Measurements from ENCODE around the gene STK16. TPM values are rescaled to one million over a fixed set of nuclear protein-coding genes. Genes with fewer than 3 reads are reported as not detected.

STK16 gene
- total RNA-seq, 1 donor from 2014 or later: 19.9 TPM

DNA sequence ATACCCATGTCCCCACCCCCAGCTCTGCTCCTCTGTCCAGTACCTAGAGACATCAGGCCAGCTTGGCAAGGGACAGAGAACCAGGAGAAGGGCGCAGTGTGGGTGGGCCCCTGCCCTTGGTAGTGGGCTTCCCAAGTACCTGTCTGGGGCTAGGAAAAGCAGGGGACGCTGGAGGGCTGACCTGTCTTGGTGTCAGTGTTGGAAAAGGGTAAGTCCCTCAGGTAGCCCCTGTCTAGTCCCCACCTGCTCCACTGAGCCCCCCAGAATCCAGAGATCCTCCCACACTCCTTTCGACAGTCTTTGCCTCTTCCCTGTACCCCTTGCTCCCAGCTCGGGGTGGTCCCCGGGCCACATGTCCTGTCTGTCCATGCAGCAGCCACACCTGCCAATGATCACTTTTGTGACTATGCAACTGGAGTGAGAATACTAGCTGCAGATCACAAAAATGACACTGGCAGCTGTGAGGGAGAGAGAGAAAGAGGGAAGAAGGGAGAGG lies 48.5 kb downstream of the STK16 start:
- Mint-ChIP-seq H3K4me1 (peaks cover 19% of the 10 kb centered on the region), H3K27me3 (ENCODE audit: insufficient read depth, low read depth) (peaks cover 11% of the 10 kb centered on the region), H3K36me3 (no peaks in the 10 kb centered on the region), H3K9me3 (no peaks in the 10 kb centered on the region), H3K27ac (peak overlapping the region; percentile 16), H3K4me3 (peak overlapping the region; percentile 77)
- no peak for DNase-seq (ENCODE audit: low spot score)
- H3K9ac ChIP-seq: no peak overlapping the region
- H3K4me2 ChIP-seq: peak overlapping the region; percentile 79
- peak overlapping the region; percentile 77 for H3K4me3 ChIP-seq
- no peaks in the 10 kb centered on the region for H3F3A ChIP-seq (ENCODE audit: low read depth)
- no peaks in the 10 kb centered on the region for H4K20me1 ChIP-seq (ENCODE audit: low read depth)
- no peaks in the 10 kb centered on the region for H3K9me3 ChIP-seq (ENCODE audit: low read depth)
- TF ChIP-seq, protein P1, sequence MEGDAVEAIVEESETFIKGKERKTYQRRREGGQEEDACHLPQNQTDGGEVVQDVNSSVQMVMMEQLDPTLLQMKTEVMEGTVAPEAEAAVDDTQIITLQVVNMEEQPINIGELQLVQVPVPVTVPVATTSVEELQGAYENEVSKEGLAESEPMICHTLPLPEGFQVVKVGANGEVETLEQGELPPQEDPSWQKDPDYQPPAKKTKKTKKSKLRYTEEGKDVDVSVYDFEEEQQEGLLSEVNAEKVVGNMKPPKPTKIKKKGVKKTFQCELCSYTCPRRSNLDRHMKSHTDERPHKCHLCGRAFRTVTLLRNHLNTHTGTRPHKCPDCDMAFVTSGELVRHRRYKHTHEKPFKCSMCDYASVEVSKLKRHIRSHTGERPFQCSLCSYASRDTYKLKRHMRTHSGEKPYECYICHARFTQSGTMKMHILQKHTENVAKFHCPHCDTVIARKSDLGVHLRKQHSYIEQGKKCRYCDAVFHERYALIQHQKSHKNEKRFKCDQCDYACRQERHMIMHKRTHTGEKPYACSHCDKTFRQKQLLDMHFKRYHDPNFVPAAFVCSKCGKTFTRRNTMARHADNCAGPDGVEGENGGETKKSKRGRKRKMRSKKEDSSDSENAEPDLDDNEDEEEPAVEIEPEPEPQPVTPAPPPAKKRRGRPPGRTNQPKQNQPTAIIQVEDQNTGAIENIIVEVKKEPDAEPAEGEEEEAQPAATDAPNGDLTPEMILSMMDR (IDR thresholded peaks at IDR 0.05): no peak
- no peak for TF ChIP-seq EZH2 (IDR thresholded peaks at IDR 0.05)
- H3K36me3 ChIP-seq: no peaks in the 10 kb centered on the region
- H3K27ac ChIP-seq: no peak overlapping the region
- peak overlapping the region; percentile 80 for H2AFZ ChIP-seq (replicated peaks)
- no peaks in the 10 kb centered on the region for H3K79me2 ChIP-seq (ENCODE audit: low read depth)
- peaks cover 34% of the 10 kb centered on the region for H3K27me3 ChIP-seq
- H3K4me1 ChIP-seq: peaks cover 4% of the 10 kb centered on the region

DNA sequence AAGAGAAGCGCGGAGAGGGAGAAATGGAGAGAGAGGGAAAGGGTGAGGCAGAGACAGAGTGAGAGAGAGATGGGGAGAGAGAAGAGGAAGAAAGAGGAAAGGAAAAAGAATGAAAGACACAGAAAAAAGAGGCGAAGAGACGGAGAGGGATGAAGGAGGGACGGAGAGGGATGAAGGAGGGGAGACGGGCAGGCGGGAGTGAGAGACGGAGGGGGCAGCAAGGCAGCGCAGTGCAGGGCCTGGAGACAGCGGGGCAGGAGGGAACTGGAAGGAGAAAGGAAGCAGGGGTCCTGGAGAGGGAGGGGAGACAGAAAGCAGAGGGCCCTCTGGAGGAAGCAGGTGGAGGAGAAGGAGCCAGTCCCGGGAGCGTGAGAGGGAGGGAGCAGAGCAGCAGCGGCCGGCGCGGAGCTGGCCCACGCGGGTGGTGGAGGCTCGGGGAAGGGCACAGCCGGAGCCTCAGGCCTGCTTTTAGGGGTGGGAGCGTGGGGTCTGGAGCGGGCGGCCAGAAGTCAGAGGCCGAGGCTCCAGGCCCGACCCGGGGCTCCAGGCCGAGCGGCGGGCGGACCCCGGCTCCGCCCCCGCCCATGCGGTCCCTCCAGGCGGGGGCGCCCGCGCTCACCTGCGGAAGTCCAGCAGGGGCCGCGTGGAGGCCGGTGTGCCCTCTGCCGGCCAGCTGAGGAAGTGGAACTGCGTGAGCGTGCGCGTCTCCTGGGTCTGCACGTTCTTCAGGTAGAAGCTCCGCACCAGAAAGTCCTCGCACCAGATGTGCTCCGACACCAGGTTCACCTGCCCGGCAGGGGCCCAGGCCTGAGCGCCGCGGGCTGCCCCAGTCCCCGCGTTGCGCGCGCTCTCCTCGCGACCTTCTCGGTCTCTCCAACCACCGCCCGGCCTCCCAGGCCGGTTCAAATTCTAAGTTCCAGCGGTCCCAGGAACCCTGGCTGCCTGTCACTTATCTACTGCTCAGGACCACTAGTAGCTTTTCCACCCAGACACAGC lies 49.4 kb downstream of the STK16 start:
- peak; percentile 93 for DNase-seq (ENCODE audit: low spot score)
- Mint-ChIP-seq H3K36me3 (no peaks in the 10 kb centered on the region), H3K27me3 (ENCODE audit: insufficient read depth, low read depth) (peaks cover 7% of the 10 kb centered on the region), H3K9me3 (no peaks in the 10 kb centered on the region), H3K4me3 (peak overlapping the region; percentile 79), H3K27ac (peak overlapping the region; percentile 15), H3K4me1 (peaks cover 26% of the 10 kb centered on the region)
- no peaks in the 10 kb centered on the region for H4K20me1 ChIP-seq (ENCODE audit: low read depth)
- H3K27me3 ChIP-seq: peaks cover 38% of the 10 kb centered on the region
- no peak overlapping the region for H3K9ac ChIP-seq
- H3K4me1 ChIP-seq: peaks cover 13% of the 10 kb centered on the region
- H3F3A ChIP-seq (ENCODE audit: low read depth): no peaks in the 10 kb centered on the region
- no peak overlapping the region for H3K27ac ChIP-seq
- no peak for TF ChIP-seq EZH2phosphoT487 (IDR thresholded peaks at IDR 0.05)
- TF ChIP-seq, protein P1 (IDR thresholded peaks at IDR 0.05): peak; percentile 82
- H3K9me3 ChIP-seq (ENCODE audit: low read depth): no peaks in the 10 kb centered on the region
- peak overlapping the region; percentile 79 for H3K4me2 ChIP-seq
- peak overlapping the region; percentile 80 for H2AFZ ChIP-seq (replicated peaks)
- H3K79me2 ChIP-seq (ENCODE audit: low read depth): no peaks in the 10 kb centered on the region
- H3K4me3 ChIP-seq: peak overlapping the region; percentile 77
- no peaks in the 10 kb centered on the region for H3K36me3 ChIP-seq

DNA sequence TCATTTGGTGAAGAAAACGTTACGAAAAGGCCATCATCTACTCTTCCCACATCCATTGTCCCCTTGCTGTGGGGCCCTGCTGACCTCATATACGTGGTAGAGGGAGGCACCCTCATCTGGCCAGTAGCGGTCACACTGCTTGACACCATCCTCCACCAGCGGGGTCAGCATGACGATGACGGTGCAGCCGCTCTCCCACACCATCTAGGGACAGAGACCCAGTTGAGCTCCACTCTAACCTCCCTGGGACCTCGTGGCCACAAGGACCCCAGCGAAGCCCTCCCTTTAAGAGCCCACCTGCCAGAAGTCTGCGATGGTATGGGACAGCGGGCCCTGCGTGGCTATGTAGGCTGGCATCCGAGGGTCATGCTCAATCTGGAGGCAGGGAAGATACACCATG lies 50.9 kb downstream of the STK16 start:
- H3K4me1 ChIP-seq: peaks cover 25% of the 10 kb centered on the region
- TF ChIP-seq EZH2phosphoT487 (IDR thresholded peaks at IDR 0.05) (no peak), EZH2 (IDR thresholded peaks at IDR 0.05) (no peak)
- TF ChIP-seq, protein P1 (IDR thresholded peaks at IDR 0.05): no peak
- no peak overlapping the region for H3K27ac ChIP-seq
- H3K9ac ChIP-seq: no peak overlapping the region
- H3K4me2 ChIP-seq: no peak overlapping the region
- DNase-seq (ENCODE audit: low spot score): no peak
- peaks cover 37% of the 10 kb centered on the region for H3K4me1 Mint-ChIP-seq
- no peaks in the 10 kb centered on the region for H3K79me2 ChIP-seq (ENCODE audit: low read depth)
- no peak overlapping the region for H3K4me3 Mint-ChIP-seq
- no peaks in the 10 kb centered on the region for H3K36me3 ChIP-seq
- no peaks in the 10 kb centered on the region for H3K36me3 Mint-ChIP-seq
- H3K9me3 Mint-ChIP-seq: no peaks in the 10 kb centered on the region
- no peaks in the 10 kb centered on the region for H3K9me3 ChIP-seq (ENCODE audit: low read depth)
- H3K27ac Mint-ChIP-seq: no peak overlapping the region
- H3K4me3 ChIP-seq: no peak overlapping the region
- H3K27me3 Mint-ChIP-seq (ENCODE audit: insufficient read depth, low read depth): peaks cover 7% of the 10 kb centered on the region
- H3F3A ChIP-seq (ENCODE audit: low read depth): peaks cover 6% of the 10 kb centered on the region
- H2AFZ ChIP-seq (replicated peaks): no peak overlapping the region
- no peaks in the 10 kb centered on the region for H4K20me1 ChIP-seq (ENCODE audit: low read depth)
- H3K27me3 ChIP-seq: peaks cover 47% of the 10 kb centered on the region
